ENCODE data around the gene COL23A1.

COL23A1 gene

GRCh38 chr5:178387061-178387855 lies 202.9 kb downstream of the COL23A1 start:
- DNase-seq, result no peak

- no peak for DNase-seq
Measured at GRCh38 chr5:178386336-178386931, 203.8 kb downstream of the COL23A1 start.

GRCh38 chr5:178385496-178385890 lies 204.7 kb downstream of the COL23A1 start:
- no peak for DNase-seq

- DNase-seq, result no peak
Measured at GRCh38 chr5:178384816-178385495, 205.2 kb downstream of the COL23A1 start.

- DNase-seq, result no peak
Measured at GRCh38 chr5:178383919-178384815, 206.0 kb downstream of the COL23A1 start.

GRCh38 chr5:178383301-178383918 lies 206.8 kb downstream of the COL23A1 start:
- DNase-seq, result no peak

GRCh38 chr5:178382754-178383164 lies 207.4 kb downstream of the COL23A1 start:
- DNase-seq, result no peak

GRCh38 chr5:178381921-178382695 lies 208.1 kb downstream of the COL23A1 start:
- DNase-seq, result no peak

GRCh38 chr5:178381206-178381605 lies 209.0 kb downstream of the COL23A1 start:
- no peak for DNase-seq

GRCh38 chr5:178380541-178381074 lies 209.6 kb downstream of the COL23A1 start:
- no peak for DNase-seq

- no peak for DNase-seq
Measured at GRCh38 chr5:178380086-178380485, 210.1 kb downstream of the COL23A1 start.

- no peak for DNase-seq
Measured at GRCh38 chr5:178378527-178379484, 211.4 kb downstream of the COL23A1 start.

- DNase-seq, result no peak
Measured at GRCh38 chr5:178377583-178378270, 212.5 kb downstream of the COL23A1 start.

- DNase-seq, result no peak
Measured at GRCh38 chr5:178376921-178377582, 213.1 kb downstream of the COL23A1 start.

- DNase-seq, result no peak
Measured at GRCh38 chr5:178375348-178375747, 214.8 kb downstream of the COL23A1 start.

- no peak for DNase-seq
Measured at GRCh38 chr5:178373711-178374110, 216.5 kb downstream of the COL23A1 start.

- DNase-seq, result no peak
Measured at GRCh38 chr5:178372142-178372571, 218.0 kb downstream of the COL23A1 start.

- no peak for DNase-seq
Measured at GRCh38 chr5:178371362-178372111, 218.7 kb downstream of the COL23A1 start.
